HAP-1 (cell line): Measurements from ENCODE around the gene DGKI.

Experiments used
- DNase-seq, 2 experiments: peaks; one replicate each; pipeline ENCODE4 v3.0.0-alpha.2; 2016 to 2020; ENCODE audit warnings: low spot score in 2 of 2
- H3K27me3 ChIP-seq: fragments of 250-450 bp; sonication (Bioruptor Pico); 2 replicates; pipeline ENCODE4 v1.5.1; 2020; ENCODE audit warnings: low read depth, mild to moderate bottlenecking, moderate library complexity
- H3K36me3 ChIP-seq: fragments of 250-450 bp; sonication (Bioruptor Pico); replicated peaks from 2 replicates; pipeline ENCODE4 v1.5.1; 2020; ENCODE audit warnings: mild to moderate bottlenecking
- H3K4me1 ChIP-seq: fragments of 250-450 bp; sonication (Bioruptor Pico); 2 replicates; pipeline ENCODE4 v1.5.1; 2020; ENCODE audit warnings: mild to moderate bottlenecking
- H3K4me3 ChIP-seq: fragments of 250-450 bp; sonication (Bioruptor Pico); 2 replicates; pipeline ENCODE4 v1.5.1; 2020; ENCODE audit warnings: mild to moderate bottlenecking, moderate library complexity
- H3K9me3 ChIP-seq: fragments of 250-450 bp; sonication (Bioruptor Pico); 2 replicates; pipeline ENCODE4 v1.5.1; 2020; ENCODE audit warnings: mild to moderate bottlenecking, moderate library complexity
- in situ Hi-C: fragments of 300-500 bp; cut with MboI; formaldehyde crosslinking; loops from 3 replicates; pipeline ENCODE4 v1.14.3; 2020; ENCODE audit warnings: low sequenced_read_pairs, inconsistent platforms, mixed read lengths

DGKI gene

DNA sequence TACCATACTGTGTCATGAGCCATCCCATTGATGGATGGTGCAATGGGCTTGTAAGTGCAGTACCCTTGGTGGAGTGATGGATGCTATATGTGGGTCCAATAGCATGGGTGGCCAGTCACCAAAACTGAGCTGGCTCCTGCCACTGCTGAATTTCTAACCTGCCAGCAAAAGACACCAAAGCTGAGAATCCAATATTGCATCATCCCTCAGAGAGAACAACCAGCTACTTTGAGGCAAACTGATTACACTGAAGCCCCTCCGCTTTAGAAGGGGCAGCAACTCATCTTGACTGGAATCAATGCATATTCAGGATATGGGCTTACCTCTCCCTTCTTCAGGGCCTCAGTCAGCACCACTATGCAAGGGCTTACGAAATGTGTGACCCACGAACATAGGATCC, 211.6 kb downstream of the DGKI start:
- DNase-seq, result no peak
- H3K4me3 ChIP-seq, result no peak overlapping the region
- no peaks in the 10 kb centered on the region for H3K4me1 ChIP-seq
- peaks cover 5% of the 10 kb centered on the region; the same call in 1 of the 2 replicates for H3K27me3 ChIP-seq
- no peaks in the 10 kb centered on the region for H3K36me3 ChIP-seq
- no peaks in the 10 kb centered on the region for H3K9me3 ChIP-seq
- in situ Hi-C loops, result no loop called here

DNA sequence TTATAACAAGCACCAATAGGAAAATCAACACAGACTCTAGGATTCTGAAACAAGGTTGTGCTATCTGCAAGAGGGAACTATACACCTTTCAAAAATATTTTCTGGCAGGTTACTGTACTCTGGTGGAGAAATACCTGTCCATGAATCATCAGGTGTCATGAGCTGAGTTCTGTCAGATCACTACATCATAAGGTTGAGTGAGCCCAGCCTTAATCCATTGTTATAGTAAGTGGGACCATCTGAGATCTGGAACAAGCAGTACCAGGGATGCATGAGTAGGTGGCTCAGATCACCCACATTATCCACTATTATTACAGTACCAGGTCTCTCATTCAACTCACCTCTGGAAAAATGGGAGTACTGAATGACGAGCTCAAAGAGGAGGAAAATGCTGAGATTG, 212.4 kb downstream of the DGKI start:
- Histone ChIP-seq H3K36me3 (no peaks in the 10 kb centered on the region), H3K27me3 (peaks cover 11% of the 10 kb centered on the region), H3K9me3 (no peaks in the 10 kb centered on the region), H3K4me1 (no peaks in the 10 kb centered on the region), H3K4me3 (no peak overlapping the region)
- in situ Hi-C loops, result no loop called here
- no peak for DNase-seq

DNA sequence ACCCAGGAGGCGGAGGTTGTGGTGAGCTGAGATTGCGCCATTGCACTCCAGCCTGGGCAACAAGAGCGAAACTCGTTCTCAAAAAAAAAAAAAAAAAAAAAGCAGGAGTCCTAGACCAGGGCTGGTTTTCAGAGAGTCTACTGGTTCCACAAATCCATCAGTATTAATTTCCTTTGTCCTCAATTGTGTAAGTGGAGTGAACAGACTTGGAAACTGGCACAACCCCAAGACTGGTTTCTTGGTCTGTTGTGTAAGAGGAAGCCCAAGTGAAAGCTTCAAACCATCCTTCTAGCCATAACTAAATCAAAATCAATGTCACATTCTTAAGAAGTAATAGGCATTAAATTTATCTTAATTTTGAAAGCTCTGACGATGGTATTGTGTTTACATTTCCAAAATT, 213.6 kb downstream of the DGKI start:
- Histone ChIP-seq H3K9me3 (no peaks in the 10 kb centered on the region), H3K27me3 (peaks cover 23% of the 10 kb centered on the region), H3K4me1 (no peaks in the 10 kb centered on the region), H3K36me3 (no peaks in the 10 kb centered on the region), H3K4me3 (no peak overlapping the region)
- in situ Hi-C loops, result no loop called here
- no peak for DNase-seq

DNA sequence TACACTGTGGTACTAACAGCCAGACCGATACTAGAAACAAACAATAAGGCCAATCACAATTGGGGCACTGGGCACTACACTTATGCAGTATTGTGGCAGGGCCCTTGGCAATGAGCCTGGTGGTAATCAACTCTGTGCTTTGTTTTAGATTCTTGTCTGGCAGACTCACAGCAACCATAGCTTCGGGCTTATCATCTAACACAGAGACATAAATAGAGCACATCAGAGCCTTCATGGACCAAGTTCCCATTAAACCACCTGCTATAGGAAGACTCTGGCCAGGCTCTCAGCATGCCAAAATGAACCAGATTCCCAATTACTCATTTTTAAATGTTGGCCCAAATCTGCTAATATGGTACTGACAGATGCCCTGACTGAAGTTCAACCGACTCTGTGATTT, 218.6 kb downstream of the DGKI start:
- Histone ChIP-seq H3K27me3 (peaks cover 26% of the 10 kb centered on the region), H3K9me3 (no peaks in the 10 kb centered on the region), H3K4me1 (no peaks in the 10 kb centered on the region), H3K4me3 (no peak overlapping the region), H3K36me3 (no peaks in the 10 kb centered on the region)
- no peak for DNase-seq
- in situ Hi-C loops, result no loop called here

DNA sequence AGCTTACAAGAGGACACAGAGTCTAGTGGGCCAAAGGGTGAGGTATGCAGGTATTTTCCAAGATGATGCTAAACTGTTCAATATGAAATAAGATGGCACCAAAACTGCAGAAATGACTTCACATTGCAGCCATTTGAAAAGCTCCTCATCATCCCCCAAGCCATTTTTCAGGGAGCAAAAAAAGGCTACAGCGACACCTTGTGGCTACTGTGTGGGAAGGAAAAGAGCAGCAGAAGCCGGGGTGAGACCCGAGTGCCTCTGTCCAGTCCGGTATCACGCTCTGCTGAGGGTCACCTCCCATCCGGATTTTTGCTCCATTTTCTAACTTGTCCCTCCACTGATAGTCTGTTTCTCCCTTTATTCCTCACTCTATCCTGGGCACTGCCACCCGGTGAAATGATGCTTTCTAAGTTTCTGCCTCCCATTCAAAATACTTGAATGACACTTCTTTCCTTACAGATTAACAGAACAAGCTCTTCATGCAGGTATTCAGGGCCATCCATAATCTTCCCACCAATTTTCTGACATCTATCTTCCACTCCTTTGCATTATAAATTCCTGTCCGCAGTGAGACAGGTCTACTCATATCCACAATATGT, 220.2 kb downstream of the DGKI start:
- in situ Hi-C loops, result no loop called here
- H3K4me1 ChIP-seq, result no peaks in the 10 kb centered on the region
- DNase-seq, result peak; percentile 44 to 78

DNA sequence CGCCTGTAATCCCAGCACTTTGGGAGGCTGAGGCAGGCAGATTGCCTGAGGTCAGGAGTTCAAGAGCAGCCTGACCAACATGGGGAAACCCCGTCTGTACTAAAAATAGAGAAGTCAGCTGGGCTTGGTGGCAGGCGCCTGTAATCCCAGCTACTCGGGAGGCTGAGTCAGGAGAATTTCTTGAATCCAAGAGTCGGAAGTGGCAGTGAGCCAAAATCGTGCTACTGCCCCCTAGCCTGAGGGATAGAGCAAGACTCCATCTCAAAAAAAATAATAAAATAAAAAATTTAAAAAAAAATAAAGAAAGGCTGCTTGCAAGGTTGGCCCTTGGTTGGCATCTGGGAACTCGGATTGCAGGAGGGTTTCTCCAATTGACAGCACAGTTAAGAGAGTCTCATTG, 221.6 kb downstream of the DGKI start:
- Histone ChIP-seq H3K4me1 (no peaks in the 10 kb centered on the region), H3K9me3 (no peaks in the 10 kb centered on the region), H3K27me3 (peaks cover 22% of the 10 kb centered on the region), H3K36me3 (no peaks in the 10 kb centered on the region), H3K4me3 (no peak overlapping the region)
- in situ Hi-C loops, result no loop called here
- peak in 1 of 2 experiments; percentile 21 for DNase-seq

More for the DNA sequence above, 220.2 kb downstream of the DGKI start:
- no peaks in the 10 kb centered on the region for H3K9me3 ChIP-seq
- H3K36me3 ChIP-seq, result no peaks in the 10 kb centered on the region
- no peak overlapping the region for H3K4me3 ChIP-seq
- peaks cover 26% of the 10 kb centered on the region for H3K27me3 ChIP-seq

DNA sequence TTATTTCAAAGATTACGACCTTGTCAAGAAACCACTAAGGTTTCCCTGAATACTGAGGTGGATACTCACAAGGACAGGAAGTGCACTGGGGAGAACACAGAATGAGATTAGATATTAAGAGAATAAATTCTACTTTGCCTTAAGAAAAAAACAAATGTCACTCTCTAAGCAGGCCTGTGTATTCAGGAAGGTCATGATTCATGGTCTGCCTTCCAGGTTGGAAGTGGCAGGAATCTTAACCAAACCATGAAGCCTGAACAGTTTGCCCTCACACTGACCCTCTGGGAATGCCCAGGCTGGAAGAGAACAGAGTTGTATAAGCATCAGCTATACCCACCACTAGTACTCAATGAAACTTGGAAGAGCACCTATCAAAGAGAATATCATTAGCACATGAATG, 227.6 kb downstream of the DGKI start:
- Histone ChIP-seq H3K27me3 (peaks cover 11% of the 10 kb centered on the region), H3K9me3 (peaks cover 3% of the 10 kb centered on the region; the same call in 1 of the 2 replicates), H3K4me3 (no peak overlapping the region), H3K4me1 (no peaks in the 10 kb centered on the region), H3K36me3 (no peaks in the 10 kb centered on the region)
- DNase-seq, result no peak
- in situ Hi-C loops, result no loop called here

DNA sequence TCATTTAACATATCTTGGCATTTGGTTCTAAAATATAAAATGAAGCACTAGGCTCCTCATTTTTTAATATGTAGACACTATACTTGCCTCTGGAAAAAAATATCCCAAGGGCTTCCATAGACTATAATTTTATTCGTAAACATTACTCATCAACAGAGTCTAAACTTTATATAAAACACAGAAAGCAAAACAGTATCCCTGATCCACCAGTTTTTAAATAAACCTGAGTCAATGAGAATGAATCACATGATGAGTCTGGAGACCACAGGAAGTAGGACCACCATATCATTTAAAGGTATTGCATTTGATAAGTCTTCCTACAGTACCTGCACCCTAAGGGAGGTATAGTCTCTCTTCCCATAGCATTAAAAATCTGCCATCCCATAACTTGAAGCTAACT, 228.0 kb downstream of the DGKI start:
- in situ Hi-C loops, result no loop called here
- H3K36me3 ChIP-seq, result no peaks in the 10 kb centered on the region
- H3K4me1 ChIP-seq, result no peaks in the 10 kb centered on the region
- peaks cover 15% of the 10 kb centered on the region for H3K27me3 ChIP-seq
- no peak overlapping the region for H3K4me3 ChIP-seq
- no peak for DNase-seq
- peaks cover 3% of the 10 kb centered on the region; the same call in 1 of the 2 replicates for H3K9me3 ChIP-seq

DNA sequence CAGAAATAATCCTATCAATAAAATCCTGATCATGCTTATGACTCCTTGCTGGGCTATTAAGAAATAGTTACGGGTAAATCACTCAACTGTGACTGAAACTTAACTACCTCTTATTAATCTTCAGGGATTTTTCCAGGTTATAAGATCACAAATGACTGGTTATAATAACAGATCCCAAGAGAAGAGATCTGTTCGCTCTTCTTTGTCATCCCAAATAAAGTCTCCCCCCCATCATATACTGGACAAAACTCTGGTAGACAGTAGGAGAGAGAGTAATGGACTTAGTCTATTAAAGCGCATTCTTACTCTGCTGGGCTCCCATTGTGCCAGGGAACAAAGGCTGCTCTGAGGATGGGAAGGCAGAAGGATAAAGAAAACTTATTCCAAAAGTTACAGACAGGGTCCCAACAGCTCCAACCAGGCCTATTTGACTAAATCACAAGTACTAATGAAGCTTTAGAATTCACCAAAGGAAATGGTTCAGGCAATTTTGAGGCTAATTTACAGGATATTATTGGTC, 233.7 kb downstream of the DGKI start:
- H3K4me3 ChIP-seq, result no peak overlapping the region
- peaks cover 3% of the 10 kb centered on the region; the same call in 1 of the 2 replicates for H3K4me1 ChIP-seq
- H3K9me3 ChIP-seq, result peaks cover 3% of the 10 kb centered on the region; the same call in 1 of the 2 replicates
- in situ Hi-C loops, result no loop called here
- H3K27me3 ChIP-seq, result peaks cover 36% of the 10 kb centered on the region
- peak in 1 of 2 experiments; percentile 18 for DNase-seq
- H3K36me3 ChIP-seq, result no peaks in the 10 kb centered on the region

DNA sequence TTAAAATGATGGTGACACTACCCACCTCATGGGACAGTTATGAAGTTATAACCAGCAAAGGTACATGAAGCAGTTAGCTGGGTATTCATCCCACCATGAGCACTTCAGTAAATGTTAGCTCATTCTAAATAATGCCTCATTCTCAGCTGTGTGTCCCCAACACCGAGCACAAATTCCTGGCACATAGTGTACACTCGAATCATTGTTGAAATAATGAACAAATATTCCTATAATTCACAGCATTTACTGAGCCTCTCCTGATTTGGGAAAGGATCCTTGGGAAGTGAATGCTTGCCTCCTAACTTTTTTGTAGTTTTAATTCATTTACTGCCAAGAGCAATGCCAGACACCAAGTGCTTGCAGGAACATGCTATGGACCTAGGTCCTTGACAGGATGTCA, 235.2 kb downstream of the DGKI start:
- Histone ChIP-seq H3K4me3 (no peak overlapping the region), H3K9me3 (peaks cover 3% of the 10 kb centered on the region; the same call in 1 of the 2 replicates), H3K36me3 (no peaks in the 10 kb centered on the region), H3K27me3 (peaks cover 47% of the 10 kb centered on the region), H3K4me1 (peaks cover 3% of the 10 kb centered on the region; the same call in 1 of the 2 replicates)
- no peak for DNase-seq
- in situ Hi-C loops, result no loop called here

DNA sequence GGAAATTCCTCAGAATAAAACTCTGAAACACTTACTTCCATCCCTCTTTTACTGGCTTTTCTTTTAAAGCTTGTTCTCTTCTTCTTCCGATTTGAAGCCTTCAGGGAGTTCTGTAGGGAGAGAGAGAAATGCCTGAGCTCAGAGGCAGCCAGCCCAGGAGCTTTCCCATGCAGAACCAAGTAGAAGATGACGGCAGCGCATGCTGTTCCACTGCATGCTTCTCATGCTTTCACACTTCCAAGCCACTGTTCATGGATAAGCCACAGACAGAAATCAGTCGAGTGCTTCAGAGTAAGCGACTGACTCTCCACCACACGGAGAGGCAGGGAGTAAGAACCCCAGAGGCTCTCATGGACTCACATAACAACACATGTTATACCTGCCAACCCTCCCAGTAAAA, 237.3 kb downstream of the DGKI start:
- no peak overlapping the region for H3K4me3 ChIP-seq
- H3K9me3 ChIP-seq, result no peaks in the 10 kb centered on the region
- peaks cover 39% of the 10 kb centered on the region for H3K27me3 ChIP-seq
- DNase-seq, result no peak
- H3K4me1 ChIP-seq, result peaks cover 3% of the 10 kb centered on the region; the same call in 1 of the 2 replicates
- in situ Hi-C loops, result loop anchor here (5.0 kb wide), 1 partner anchor 288 kb away; no protein-coding TSS in a partner anchor
- no peaks in the 10 kb centered on the region for H3K36me3 ChIP-seq

DNA sequence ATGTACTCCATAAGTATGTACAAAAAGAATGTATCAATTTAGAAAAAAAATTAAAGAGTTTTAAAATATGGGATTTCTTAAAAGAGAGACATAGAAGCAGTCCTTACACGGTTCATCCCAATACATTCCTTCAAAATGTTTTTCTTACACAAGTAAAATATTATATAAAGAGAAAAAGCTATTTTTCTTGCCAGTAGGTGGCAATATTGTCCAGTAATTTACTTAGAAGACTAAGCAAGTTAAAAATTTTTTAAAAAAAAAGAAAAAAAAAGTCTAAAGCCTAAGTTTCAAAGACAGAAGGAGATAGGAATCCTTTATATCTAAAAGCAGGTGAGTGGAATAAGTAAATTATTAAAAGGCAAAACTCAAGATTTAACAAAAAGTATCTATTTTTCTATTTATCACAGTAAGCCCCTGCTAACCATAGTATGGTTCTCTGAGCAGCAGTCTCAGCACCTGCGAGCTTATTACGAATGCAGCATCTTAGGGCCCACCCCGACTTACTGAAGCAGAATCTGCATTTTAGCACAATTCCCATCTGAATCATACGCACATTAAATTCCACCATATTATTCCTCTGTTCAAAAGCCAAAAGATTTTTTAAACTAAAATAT, 240.6 kb downstream of the DGKI start:
- in situ Hi-C loops, result loop anchor here (5.0 kb wide), 1 partner anchor 291 kb away; no protein-coding TSS in a partner anchor
- DNase-seq, result peak in 1 of 2 experiments; percentile 48

DNA sequence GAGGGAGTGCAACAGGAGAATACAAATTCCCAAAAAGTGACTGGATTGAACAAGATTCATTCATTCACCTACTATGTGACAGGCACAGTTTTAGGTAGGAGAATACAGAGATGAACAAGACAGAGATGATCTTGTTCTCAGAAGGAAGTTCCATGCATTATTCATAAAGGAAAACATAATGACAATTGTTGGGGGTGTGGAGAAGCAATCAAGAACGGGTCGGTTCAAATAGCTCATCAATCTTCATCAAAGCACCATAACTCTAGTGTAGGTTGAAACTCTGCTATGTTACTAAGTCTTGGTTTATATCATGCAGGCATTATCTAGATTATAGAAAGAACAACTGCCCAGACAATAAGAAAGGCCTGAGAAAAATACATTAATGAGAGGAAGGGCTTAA, 243.7 kb downstream of the DGKI start:
- Histone ChIP-seq H3K9me3 (no peaks in the 10 kb centered on the region), H3K4me1 (no peaks in the 10 kb centered on the region; the same call in 1 of the 2 replicates), H3K36me3 (no peaks in the 10 kb centered on the region), H3K27me3 (peaks cover 48% of the 10 kb centered on the region), H3K4me3 (no peak overlapping the region)
- in situ Hi-C loops, result no loop called here
- DNase-seq, result no peak

More for the DNA sequence above, 240.6 kb downstream of the DGKI start:
- H3K9me3 ChIP-seq, result no peaks in the 10 kb centered on the region
- H3K27me3 ChIP-seq, result peaks cover 44% of the 10 kb centered on the region
- no peaks in the 10 kb centered on the region; the same call in 1 of the 2 replicates for H3K4me1 ChIP-seq
- no peak overlapping the region for H3K4me3 ChIP-seq
- H3K36me3 ChIP-seq, result no peaks in the 10 kb centered on the region

DNA sequence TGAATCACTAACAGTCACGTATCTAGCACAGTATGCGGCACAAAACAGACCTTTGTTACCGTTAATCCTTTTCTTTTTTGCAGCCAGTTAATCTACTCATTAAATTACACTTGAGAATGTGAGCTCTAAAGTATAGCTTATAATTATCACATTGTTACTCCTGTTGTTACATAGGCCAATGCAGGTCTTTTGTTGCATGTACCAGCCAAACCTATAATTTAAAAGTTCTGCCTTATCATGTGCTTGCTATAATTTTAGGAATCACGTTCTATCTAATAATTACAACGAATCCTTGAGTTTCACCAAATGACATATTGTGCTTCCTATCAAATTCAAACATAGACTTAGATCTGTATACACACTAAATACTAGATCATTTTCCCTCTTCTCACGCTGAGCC, 245.1 kb downstream of the DGKI start:
- Histone ChIP-seq H3K4me1 (no peaks in the 10 kb centered on the region; the same call in 1 of the 2 replicates), H3K4me3 (no peak overlapping the region), H3K36me3 (no peaks in the 10 kb centered on the region), H3K9me3 (no peaks in the 10 kb centered on the region), H3K27me3 (peaks cover 37% of the 10 kb centered on the region)
- in situ Hi-C loops, result no loop called here
- DNase-seq, result peak in 1 of 2 experiments; percentile 46
